ENCODE results near the gene ARID1A. TPM values are rescaled to one million over a fixed set of nuclear protein-coding genes. Genes with fewer than 3 reads are reported as not detected.

The ARID1A gene
- total RNA-seq, 1 donor from 2014 or later = 64.3 TPM

GRCh38 chr1:26692211-26692792 is 3.5 kb upstream of the ARID1A start:
- Histone ChIP-seq H3K9me3 (no peaks in the 10 kb centered on the region), H3K4me1 (peaks cover 26% of the 10 kb centered on the region), H3K36me3 (no peaks in the 10 kb centered on the region), H3K4me3 (peak overlapping the region; percentile 66), H3K27me3 (no peaks in the 10 kb centered on the region), H3K27ac (peak overlapping the region; percentile 96)
- intact Hi-C loops (cut with DNase I) = loop anchor here (10.0 kb wide), 1 partner anchor 92 kb away; the partner anchor contains the start of gene PIGV
- peak; percentile 89 for DNase-seq
- peak; percentile 33 for TF ChIP-seq CTCF (IDR thresholded peaks at IDR 0.05)
- peak; percentile 45 for ATAC-seq

GRCh38 chr1:26692793-26693490 is 2.9 kb upstream of the ARID1A start:
- Histone ChIP-seq H3K27ac (peak overlapping the region; percentile 96), H3K36me3 (no peaks in the 10 kb centered on the region), H3K4me1 (peaks cover 26% of the 10 kb centered on the region), H3K27me3 (no peaks in the 10 kb centered on the region), H3K9me3 (no peaks in the 10 kb centered on the region), H3K4me3 (peak overlapping the region; percentile 66)
- TF ChIP-seq CTCF (IDR thresholded peaks at IDR 0.05) = no peak
- DNase-seq (peak; percentile 95), ATAC-seq (peak; percentile 74)
- intact Hi-C loops (cut with DNase I) = loop anchor here (10.0 kb wide), 1 partner anchor 92 kb away; the partner anchor contains the start of gene PIGV

GRCh38 chr1:26693599-26694572 is 1.9 kb upstream of the ARID1A start:
- peak overlapping the region; percentile 96 for H3K27ac ChIP-seq
- no peaks in the 10 kb centered on the region for H3K9me3 ChIP-seq
- no peak for TF ChIP-seq CTCF (IDR thresholded peaks at IDR 0.05)
- peak overlapping the region; percentile 66 for H3K4me3 ChIP-seq
- ATAC-seq = no peak
- no peaks in the 10 kb centered on the region for H3K27me3 ChIP-seq
- intact Hi-C loops (cut with DNase I) = loop anchor here (10.0 kb wide), 1 partner anchor 91 kb away; the partner anchor contains the start of gene PIGV
- H3K36me3 ChIP-seq = no peaks in the 10 kb centered on the region
- H3K4me1 ChIP-seq = peaks cover 32% of the 10 kb centered on the region
- no peak for DNase-seq

DNA sequence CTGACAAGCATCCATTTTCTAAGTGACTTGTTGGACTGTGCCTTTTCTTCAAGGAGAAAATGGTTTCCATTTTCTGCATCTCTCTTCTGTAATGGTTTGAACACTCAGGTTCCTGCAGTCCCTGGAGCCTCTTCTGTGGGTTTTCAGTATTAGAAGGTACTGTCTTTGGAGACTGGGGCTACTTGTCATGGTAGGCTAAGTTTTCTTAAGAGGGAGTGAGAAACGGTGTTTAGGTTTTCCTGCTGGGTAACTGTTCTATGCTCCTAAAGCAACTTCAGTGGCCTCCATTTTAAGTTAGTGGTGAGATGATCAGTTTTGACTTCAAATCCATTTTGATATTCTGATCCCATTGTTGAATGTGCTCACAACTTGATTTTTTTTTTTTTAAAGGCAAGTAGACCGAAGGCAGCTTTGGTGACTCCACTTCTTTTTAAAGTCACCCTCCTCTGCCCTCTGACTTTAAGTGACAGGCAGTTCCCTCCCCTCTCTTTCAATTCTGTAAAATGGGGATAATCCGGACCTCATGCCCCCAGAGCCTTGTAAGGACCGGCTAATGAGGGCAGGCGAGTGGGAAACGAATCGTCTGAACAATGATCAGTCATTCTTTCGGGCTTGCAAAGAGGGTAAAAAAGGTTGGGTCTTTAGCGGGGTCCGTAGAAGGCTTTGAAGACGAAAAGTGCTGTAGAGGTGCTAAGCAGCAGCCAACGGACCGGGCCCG is 1.0 kb upstream of the ARID1A start:
- Histone ChIP-seq H3K36me3 (no peaks in the 10 kb centered on the region), H3K4me1 (peaks cover 41% of the 10 kb centered on the region), H3K27ac (peak overlapping the region; percentile 91), H3K27me3 (no peaks in the 10 kb centered on the region), H3K9me3 (no peaks in the 10 kb centered on the region), H3K4me3 (peak overlapping the region; percentile 83)
- intact Hi-C loops (cut with DNase I) = loop anchor here (10.0 kb wide), 1 partner anchor 90 kb away; the partner anchor contains the start of gene PIGV
- TF ChIP-seq CTCF (IDR thresholded peaks at IDR 0.05) = no peak
- no peak for ATAC-seq
- no peak for DNase-seq

Measured in upper lobe of right lung (tissue), 1 donor.